Endothelial cell of umbilical vein (primary cell): ENCODE measurements around the gene PDE4B. TPM values are rescaled to one million over a fixed set of nuclear protein-coding genes. Genes with fewer than 3 reads are reported as not detected.

Source experiments
- BruUV-seq: library from RNA; stranded (reverse); fragments of 400-500 nt; replicated peaks from 2 replicates; lab custom pipeline; 2021; lab: Mats Ljungman, UMichigan
- CTCF ChIA-PET: fragments of 300-600, 350-600 bp; sonication (Branson Sonifier 250); formaldehyde crosslinking; loops from one replicate; lab custom pipeline; 2021; ENCODE audit warnings: antibody characterized with exemption, inconsistent platforms; lab: Charles Lee
- POLR2A ChIA-PET: fragments of 300-600, 350-600 bp; sonication (Branson Sonifier 250); formaldehyde crosslinking; loops from one replicate; lab custom pipeline; 2021; ENCODE audit warnings: antibody characterized with exemption, inconsistent platforms; lab: Charles Lee
- DNase-seq: peaks from one replicate; pipeline ENCODE4 v3.0.0-alpha.2; 2011; ENCODE audit warnings: low read depth, low spot score
- FAIRE-seq: peaks from 2 replicates; lab custom pipeline; 2011; peaks lifted over from hg19 to GRCh38; lab: Jason Lieb, UNC
- H2AFZ ChIP-seq: 2 replicates; pipeline ENCODE4 v1.6.0; 2012; ENCODE audit warnings: low read depth, low read length, control low read depth, inconsistent platforms
- H3K27ac ChIP-seq: 2 replicates; pipeline ENCODE4 v1.5.1; 2011; ENCODE audit warnings: low read depth, mild to moderate bottlenecking, control low read depth, low read length, moderate library complexity; ENCODE audit not compliant: insufficient read depth
- H3K27me3 ChIP-seq, 2 experiments: 2 replicates each; pipeline versions ENCODE4 v1.6.0 to v1.6.1; 2011; ENCODE audit warnings: low read length in 2 of 2, mixed read lengths in 1 of 2; ENCODE audit not compliant: control insufficient read depth in 2 of 2, insufficient read depth in 2 of 2
- H3K36me3 ChIP-seq, 2 experiments: 2 replicates in 1 of 2; 3 replicates in 1 of 2; pipeline ENCODE4 v1.5.1; 2011; ENCODE audit warnings: low read length in 2 of 2, mild to moderate bottlenecking in 1 of 2, moderate library complexity in 1 of 2; ENCODE audit not compliant: control insufficient read depth in 2 of 2, insufficient read depth in 2 of 2; ENCODE audit errors: extremely low read depth in 1 of 2
- H3K4me1 ChIP-seq: 3 replicates; pipeline ENCODE4 v1.5.1; 2011; ENCODE audit warnings: mild to moderate bottlenecking, low read length; ENCODE audit not compliant: control insufficient read depth, insufficient read depth; ENCODE audit errors: extremely low read depth
- H3K4me2 ChIP-seq: 2 replicates; pipeline ENCODE4 v1.6.1; 2011; ENCODE audit warnings: low read length, control low read depth, mixed read lengths; ENCODE audit not compliant: insufficient read depth
- H3K4me3 ChIP-seq, 3 experiments: fragments of 200-600 bp in 1 of 3; sonication (generic), shearing (Covaris generic) in 1 of 3; replicated peaks in 1 of 3; 2 replicates each; pipeline ENCODE4 v1.5.1; 2011 to 2016; ENCODE audit warnings: control low read depth in 3 of 3, low read length in 3 of 3, mild to moderate bottlenecking in 2 of 3, inconsistent platforms in 1 of 3, low read depth in 1 of 3, moderate library complexity in 1 of 3; ENCODE audit not compliant: insufficient read depth in 1 of 3
- H3K79me2 ChIP-seq: 2 replicates; pipeline ENCODE4 v1.6.0; 2012; ENCODE audit warnings: low read length, inconsistent platforms; ENCODE audit not compliant: control insufficient read depth, insufficient read depth
- H3K9ac ChIP-seq: replicated peaks from 2 replicates; pipeline ENCODE3; 2011; ENCODE audit warnings: low read length, control low read depth; ENCODE audit not compliant: insufficient read depth; ENCODE audit errors: extremely low read depth
- H3K9me1 ChIP-seq: replicated peaks from 3 replicates; pipeline ENCODE4 v1.6.0; 2011; ENCODE audit warnings: mild to moderate bottlenecking, low read length; ENCODE audit not compliant: control insufficient read depth, insufficient read depth; ENCODE audit errors: extremely low read depth
- H3K9me3 ChIP-seq: replicated peaks from 2 replicates; pipeline ENCODE4 v1.5.1; 2012; ENCODE audit warnings: low read length, inconsistent platforms; ENCODE audit not compliant: control insufficient read depth, insufficient read depth
- H4K20me1 ChIP-seq: replicated peaks from 2 replicates; pipeline ENCODE3; 2011; ENCODE audit warnings: mild to moderate bottlenecking, low read length; ENCODE audit not compliant: control insufficient read depth, insufficient read depth; ENCODE audit errors: extremely low read depth
- CTCF ChIP-seq, 2 donors: IDR thresholded peaks; 1 replicate in 1 of 2; 2 replicates in 1 of 2; pipeline ENCODE4 v1.5.1; 2011; ENCODE audit warnings: low read length in 2 of 2, mild to moderate bottlenecking in 2 of 2, moderate library complexity in 2 of 2, control low read depth in 1 of 2, inconsistent platforms in 1 of 2, low read depth in 1 of 2; ENCODE audit not compliant: insufficient read depth in 1 of 2; ENCODE audit errors: extremely low read depth in 1 of 2
- EZH2 ChIP-seq: IDR thresholded peaks from 2 replicates; pipeline ENCODE4 v1.6.1; 2012; ENCODE audit warnings: borderline replicate concordance, low read depth, mild to moderate bottlenecking, moderate library complexity, low read length, inconsistent platforms; ENCODE audit not compliant: severe bottlenecking
- FOS ChIP-seq: IDR thresholded peaks from 2 replicates; pipeline ENCODE4 v1.6.1; 2011; ENCODE audit warnings: mild to moderate bottlenecking, low read length, moderate library complexity, borderline replicate concordance; ENCODE audit not compliant: insufficient read depth
- GATA2 ChIP-seq: IDR thresholded peaks from 2 replicates; pipeline ENCODE4 v1.7.0; 2011; ENCODE audit warnings: low read depth, mild to moderate bottlenecking, moderate library complexity, mixed read lengths, low read length; ENCODE audit not compliant: insufficient read length, insufficient read depth
- JUN ChIP-seq: IDR thresholded peaks from 2 replicates; pipeline ENCODE4 v1.6.1; 2011; ENCODE audit warnings: borderline replicate concordance, low read depth; ENCODE audit not compliant: insufficient read length, insufficient read depth
- MAX ChIP-seq: IDR thresholded peaks from 2 replicates; pipeline ENCODE4 v1.6.1; 2011; ENCODE audit not compliant: insufficient read depth, insufficient read length
- MYC ChIP-seq: IDR thresholded peaks from one replicate; pipeline ENCODE4 v1.6.1; 2011; ENCODE audit warnings: mild to moderate bottlenecking, low read depth, low read length
- POLR2A ChIP-seq: IDR thresholded peaks from 2 replicates; pipeline ENCODE4 v1.6.1; 2012; ENCODE audit warnings: low read depth, mild to moderate bottlenecking, control low read depth, low read length
- POLR2AphosphoS5 ChIP-seq: IDR thresholded peaks from 2 replicates; pipeline ENCODE4 v1.6.1; 2012; ENCODE audit warnings: low read depth, mild to moderate bottlenecking, control low read depth, low read length, moderate library complexity; ENCODE audit not compliant: insufficient read depth
- dilution Hi-C: fragments of 300-500 bp; cut with MboI; formaldehyde crosslinking; loops from one replicate; pipeline ENCODE4 v1.15.0; 2019; ENCODE audit warnings: low sequenced_read_pairs; ENCODE audit not compliant: extremely low pct_ligation_motif_present
- intact Hi-C: fragments of 100-400 bp; cut with micrococcal nuclease; formaldehyde crosslinking; loops from one replicate; pipeline ENCODE4 v1.10.0; 2022
- polyA plus RNA-seq, 4 experiments: library from polyadenylated mRNA; depleted of rRNA in 3 of 4; stranded (reverse) in 3 of 4; unstranded in 1 of 4; fragments of >200 nt; gene quantifications; 2 replicates each; pipeline versions ENCODE4 v1.2.1 to v1.2.3, GENCODE V29; 2011 to 2012; ENCODE audit warnings: missing spikeins in 1 of 4
- total RNA-seq: library from RNA; stranded (reverse); gene quantifications from 2 replicates; pipeline ENCODE4 v1.2.3, GENCODE V29; 2021

Gene PDE4B
- total and polyA plus RNA-seq, 2 donors (not counting 3 experiments of a cell fraction or from before 2014, with no cell fraction given), result 63.5 to 69.8 TPM

GRCh38 chr1:66335859-66336640 is 543.4 kb downstream of the PDE4B start:
- no peak for TF ChIP-seq CTCF (IDR thresholded peaks at IDR 0.05; ENCODE audit: extremely low read depth in 1 of 2, insufficient read depth in 1 of 2, low read depth in 1 of 2, low read length in 2 of 2)
- TF ChIP-seq MYC, result peak; percentile 87
- peak; percentile 93 for TF ChIP-seq POLR2AphosphoS5
- peak; percentile 92 for TF ChIP-seq FOS
- peak; percentile 67 for TF ChIP-seq POLR2A
- peak; percentile 72 for TF ChIP-seq GATA2
- no peak for TF ChIP-seq EZH2
- peak; percentile 71 for TF ChIP-seq MAX
- peak; percentile 93 for TF ChIP-seq JUN
- no TSS peak for BruUV-seq
- dilution Hi-C loops (loop anchor here (25.0 kb wide), 1 partner anchor 201 kb away; the partner anchor contains the start of gene SGIP1), intact Hi-C loops (loop anchor here (1.0 to 10.0 kb wide), 15 partner anchors 14 to 914 kb away; partner anchors contain the start of genes LEPR, LEPROT and SGIP1)
- peaks cover under 1 to 6% of the 10 kb centered on the region in 2 experiments for H3K36me3 ChIP-seq
- FAIRE-seq (peak; percentile 96), DNase-seq (peak; percentile 99)
- H2AFZ ChIP-seq, result no peak overlapping the region
- ChIA-PET CTCF (interaction anchor here (1.1 to 3.8 kb wide), 6 partner anchors 11 to 80 kb away, joined by 3 to 10 read pairs (median 4); no protein-coding TSS in a partner anchor), POLR2A (interaction anchor here (2.3 kb wide), 1 partner anchor 15 kb away, joined by 7 read pairs; no protein-coding TSS in a partner anchor)
- H3K27me3 ChIP-seq, result no peaks in the 10 kb centered on the region
- H3K9ac ChIP-seq, result peak overlapping the region; percentile 100
- peaks cover 82% of the 10 kb centered on the region for H3K79me2 ChIP-seq
- no peaks in the 10 kb centered on the region for H3K9me3 ChIP-seq
- no peaks in the 10 kb centered on the region for H4K20me1 ChIP-seq
- H3K9me1 ChIP-seq, result no peaks in the 10 kb centered on the region
- H3K4me3 ChIP-seq, result peak overlapping the region; percentile 77 to 98 (median 92)
- peak overlapping the region; percentile 100 for H3K4me2 ChIP-seq
- peaks cover 63% of the 10 kb centered on the region for H3K4me1 ChIP-seq
- peak overlapping the region; percentile 95 for H3K27ac ChIP-seq
